ENCODE measurements around the gene SLC7A6OS. TPM values are rescaled to one million over a fixed set of nuclear protein-coding genes. Genes with fewer than 3 reads are reported as not detected.

The SLC7A6OS gene
- total RNA-seq, 1 donor from 2014 or later, result 14.2 TPM

DNA sequence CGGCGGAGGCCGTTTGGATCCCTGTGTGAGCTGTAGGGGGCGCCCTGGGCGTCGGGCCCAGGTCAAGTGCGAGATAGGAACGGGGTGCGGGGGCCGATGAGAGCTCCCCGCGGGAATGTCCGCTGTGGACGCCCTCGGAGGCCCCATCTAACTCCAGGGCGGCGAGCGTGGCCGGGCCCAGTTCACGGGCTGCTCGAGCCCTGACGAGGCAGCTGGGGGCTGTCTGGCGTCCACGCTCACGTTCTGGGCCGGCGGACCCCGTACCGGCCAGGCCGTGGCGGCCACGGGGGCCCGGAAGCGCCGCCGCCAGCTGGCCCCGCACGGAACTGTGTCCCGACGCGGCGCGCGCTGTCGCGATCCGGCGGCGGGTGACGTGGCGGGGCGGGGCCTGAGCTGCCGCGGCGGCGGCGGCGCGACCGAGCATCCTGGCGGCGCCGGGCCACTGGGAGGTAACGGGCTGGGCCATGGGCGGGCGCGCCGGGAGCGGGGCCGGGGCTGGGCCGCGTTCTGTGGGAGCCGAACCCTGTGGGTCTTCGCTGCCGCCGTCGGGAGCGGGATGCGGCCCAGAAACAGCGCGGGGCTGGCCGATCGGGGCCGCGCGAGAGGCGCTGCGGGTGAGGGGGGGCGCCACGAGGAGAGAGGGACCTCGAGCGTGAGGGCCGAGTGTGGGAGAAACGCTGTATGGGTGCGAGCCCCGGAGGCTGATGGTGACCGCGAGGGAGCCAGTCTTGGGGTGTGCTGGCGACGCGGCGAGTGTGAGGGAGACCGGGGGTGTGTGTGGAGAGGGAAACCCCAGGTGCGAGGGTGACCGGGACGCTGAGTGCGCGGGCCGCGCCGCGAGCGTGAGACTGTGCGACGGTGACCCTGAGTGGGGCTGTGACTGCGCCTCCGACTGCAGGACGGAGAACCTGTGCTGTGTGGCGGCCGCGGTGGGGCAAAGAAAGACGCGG, 46.3 kb downstream of the SLC7A6OS start, which contains the start of gene SLC7A6:
SLC7A6 (plus strand) TSS at position 399 of the 950 bp plus-strand sequence. CDS start 10,201 bp downstream, outside the sequence.
- intact Hi-C loops (cut with micrococcal nuclease), result loop anchor here (5.0 kb wide), 1 partner anchor 48 kb away; the partner anchor contains the start of genes PRMT7 and SLC7A6OS
- DNase-seq, result peak; percentile 89
- ATAC-seq, result peak; percentile 79

DNA sequence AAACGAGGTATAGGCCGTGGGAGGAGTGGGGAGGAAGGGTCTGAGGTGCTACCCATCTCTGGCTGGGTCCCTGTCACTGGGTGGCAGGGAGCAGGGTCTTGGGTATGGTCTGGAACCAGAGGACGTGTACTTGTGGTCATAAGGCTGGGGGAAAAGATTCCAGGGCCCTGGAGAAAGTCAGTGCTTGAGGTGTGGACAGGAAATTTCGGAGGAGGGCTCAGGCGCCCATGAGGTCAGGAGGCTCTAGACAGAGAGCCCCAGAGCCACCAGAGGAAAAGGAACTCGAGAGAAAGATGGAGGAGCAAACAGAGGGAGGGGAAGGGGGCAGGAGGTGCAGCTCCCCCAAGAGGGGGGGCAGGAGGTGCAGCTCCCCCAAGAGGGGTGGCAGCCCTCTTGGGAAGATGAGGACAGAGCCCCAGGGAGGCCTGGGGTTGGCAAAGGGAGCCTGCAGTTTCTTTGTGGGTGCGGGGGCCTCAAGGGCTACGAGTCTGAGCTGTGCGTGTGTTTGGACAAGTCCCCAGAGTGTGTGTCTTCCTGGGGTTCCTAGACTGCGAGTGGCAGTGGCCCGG, 47.1 kb downstream of the SLC7A6OS start:
- ATAC-seq, result no peak
- no peak for DNase-seq
- intact Hi-C loops (cut with micrococcal nuclease), result no loop called here

DNA sequence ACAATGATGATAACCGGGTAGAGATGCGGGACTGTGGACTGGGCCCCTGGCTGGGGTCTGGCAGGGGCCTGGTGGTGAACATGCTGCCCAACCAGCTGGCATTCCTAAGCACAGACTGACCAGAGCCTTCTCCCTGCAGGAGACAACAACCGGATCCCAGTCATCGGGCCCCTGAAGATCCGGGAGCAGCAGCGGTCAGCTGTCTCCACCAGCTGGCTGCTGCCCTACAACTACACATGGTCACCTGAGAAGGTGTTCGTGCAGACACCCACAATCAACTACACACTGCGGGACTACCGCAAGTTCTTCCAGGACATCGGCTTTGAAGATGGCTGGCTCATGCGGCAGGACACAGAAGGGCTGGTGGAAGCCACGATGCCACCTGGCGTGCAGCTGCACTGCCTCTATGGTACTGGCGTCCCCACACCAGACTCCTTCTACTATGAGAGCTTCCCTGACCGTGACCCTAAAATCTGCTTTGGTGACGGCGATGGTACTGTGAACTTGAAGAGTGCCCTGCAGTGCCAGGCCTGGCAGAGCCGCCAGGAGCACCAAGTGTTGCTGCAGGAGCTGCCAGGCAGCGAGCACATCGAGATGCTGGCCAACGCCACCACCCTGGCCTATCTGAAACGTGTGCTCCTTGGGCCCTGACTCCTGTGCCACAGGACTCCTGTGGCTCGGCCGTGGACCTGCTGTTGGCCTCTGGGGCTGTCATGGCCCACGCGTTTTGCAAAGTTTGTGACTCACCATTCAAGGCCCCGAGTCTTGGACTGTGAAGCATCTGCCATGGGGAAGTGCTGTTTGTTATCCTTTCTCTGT, 51.5 kb downstream of the SLC7A6OS start:
- ATAC-seq (peak; percentile 30), DNase-seq (peak; percentile 71)
- intact Hi-C loops (cut with micrococcal nuclease), result no loop called here

DNA sequence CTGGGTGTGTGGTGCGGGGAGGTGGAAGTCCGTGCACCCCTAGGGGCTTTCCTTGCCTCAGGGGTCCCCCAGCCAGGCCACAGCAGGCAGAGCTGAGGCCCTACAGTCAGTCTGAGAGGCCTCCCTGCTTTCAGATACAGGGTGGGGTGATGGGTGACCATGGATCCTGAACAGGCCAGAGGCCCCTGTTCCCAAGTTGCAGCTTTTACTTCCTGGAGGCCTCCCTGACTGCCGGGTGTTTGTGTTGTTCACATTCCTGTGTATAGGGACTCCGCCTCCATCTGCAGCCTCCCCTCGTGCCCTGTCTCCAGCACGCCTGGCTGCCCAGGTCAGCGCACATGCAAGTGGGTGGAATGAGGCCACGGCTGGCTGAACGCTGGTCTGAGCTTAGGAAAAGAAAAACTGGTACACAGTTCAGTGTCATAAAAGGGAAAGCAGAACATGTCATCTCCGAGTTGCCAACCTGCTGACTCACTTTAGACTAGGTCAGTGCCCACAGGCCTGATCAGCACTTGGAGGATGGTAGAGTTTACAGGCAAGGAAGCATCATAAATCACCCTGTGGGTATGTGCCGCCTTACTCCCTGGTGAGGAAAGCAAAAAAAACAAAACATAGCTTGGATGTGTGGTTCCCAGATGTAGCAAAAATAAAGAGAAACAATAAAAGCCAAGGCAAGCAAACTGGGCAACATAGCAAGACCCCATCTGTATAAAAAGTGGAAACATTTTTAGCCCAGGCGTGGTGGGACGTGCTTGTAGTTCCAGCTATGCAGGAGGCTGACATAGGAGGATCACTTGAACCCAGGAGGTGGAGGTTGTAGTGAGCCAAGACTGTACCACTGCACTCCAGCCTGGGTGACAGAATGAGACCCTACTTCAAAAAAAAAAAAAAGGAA, 52.6 kb downstream of the SLC7A6OS start:
- intact Hi-C loops (cut with micrococcal nuclease), result no loop called here
- DNase-seq (peak; percentile 59), ATAC-seq (peak; percentile 50)

DNA sequence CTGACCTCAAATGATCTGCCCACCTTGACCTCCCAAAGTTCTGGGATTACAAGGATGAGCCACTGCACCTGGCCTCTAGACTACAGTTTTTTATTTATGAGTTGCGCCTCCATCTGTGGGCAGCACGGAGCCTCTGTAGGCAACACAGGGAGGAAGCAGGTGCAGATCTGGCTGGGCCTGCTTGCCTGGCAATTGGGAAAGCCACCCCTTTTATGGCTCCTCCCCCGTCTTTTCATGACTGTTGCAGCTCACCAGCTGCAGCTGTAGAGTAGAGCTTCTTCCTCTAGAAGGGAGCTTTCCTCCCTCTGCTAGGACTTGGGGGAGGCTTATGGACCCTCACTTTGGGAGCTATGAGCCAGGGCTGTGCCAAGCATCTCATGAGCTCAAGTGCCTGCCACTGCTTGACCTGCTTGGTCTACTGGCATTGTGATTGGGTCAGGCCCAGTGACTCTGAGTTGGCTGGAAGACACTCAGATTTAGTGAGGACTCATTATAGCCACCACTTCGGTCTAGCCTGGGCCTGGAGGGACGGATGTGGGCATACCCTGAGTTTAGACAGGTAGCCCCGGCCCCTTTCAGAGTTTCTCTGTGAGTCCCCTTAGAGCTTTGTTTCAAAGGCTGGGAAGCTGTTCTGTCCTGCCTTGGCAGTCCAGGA, 53.4 kb downstream of the SLC7A6OS start:
- ATAC-seq (no peak), DNase-seq (no peak)
- intact Hi-C loops (cut with micrococcal nuclease), result no loop called here

DNA sequence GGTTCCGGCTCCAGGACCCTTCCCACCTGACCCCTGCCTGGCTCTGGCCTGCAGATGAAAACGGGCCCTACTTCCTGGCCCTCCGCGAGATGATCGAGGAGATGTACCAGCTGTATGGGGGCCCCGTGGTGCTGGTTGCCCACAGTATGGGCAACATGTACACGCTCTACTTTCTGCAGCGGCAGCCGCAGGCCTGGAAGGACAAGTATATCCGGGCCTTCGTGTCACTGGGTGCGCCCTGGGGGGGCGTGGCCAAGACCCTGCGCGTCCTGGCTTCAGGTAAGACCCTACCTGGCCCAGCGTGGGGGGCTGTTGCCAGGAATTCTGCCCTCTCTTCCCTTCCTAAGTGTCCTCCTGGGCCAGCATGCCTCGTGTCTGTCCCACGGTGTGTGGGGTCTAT, 55.0 kb downstream of the SLC7A6OS start:
- ATAC-seq (no peak), DNase-seq (no peak)
- intact Hi-C loops (cut with micrococcal nuclease), result no loop called here

DNA sequence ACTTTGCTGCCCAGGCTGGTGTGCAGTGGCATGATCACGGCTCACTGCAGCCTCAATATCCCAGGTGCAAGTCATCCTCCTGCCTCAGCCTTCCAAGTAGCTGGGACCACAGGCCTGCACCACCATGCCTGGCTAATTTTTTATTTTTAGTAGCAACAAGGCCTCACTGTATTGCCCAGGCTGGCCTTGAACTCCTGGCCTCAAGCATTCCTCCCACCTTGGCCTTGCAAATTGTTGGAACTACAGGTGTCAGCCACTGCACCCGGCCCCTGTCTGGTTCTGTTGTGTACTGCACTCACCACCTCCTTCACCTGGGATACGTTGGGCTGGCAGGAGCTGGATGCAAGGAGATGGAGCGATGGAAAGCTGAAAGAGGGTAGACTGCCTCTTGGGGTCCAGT, 57.0 kb downstream of the SLC7A6OS start:
- intact Hi-C loops (cut with micrococcal nuclease), result no loop called here
- no peak for DNase-seq
- ATAC-seq, result no peak

DNA sequence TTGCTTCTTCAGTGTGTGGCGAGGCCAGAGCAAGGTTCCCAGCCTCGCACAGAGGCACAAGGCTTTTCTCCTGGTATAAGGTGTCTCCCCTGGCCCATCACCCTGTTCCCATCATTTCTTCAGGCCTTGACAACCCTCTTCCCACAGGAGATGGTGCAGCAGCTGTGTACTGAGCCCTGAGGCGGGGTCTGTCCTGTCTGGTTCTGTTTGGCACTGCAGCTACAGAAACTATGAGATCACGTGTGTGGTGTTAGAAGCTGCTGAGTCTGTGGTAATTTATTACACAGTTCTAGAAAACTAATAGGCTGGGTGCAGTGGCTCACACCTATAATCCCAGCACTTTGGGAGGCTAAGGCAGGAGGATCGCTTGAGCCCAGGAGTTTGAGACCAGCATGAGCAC, 58.4 kb downstream of the SLC7A6OS start:
- DNase-seq, result no peak
- ATAC-seq, result peak; percentile 44
- intact Hi-C loops (cut with micrococcal nuclease), result no loop called here

DNA sequence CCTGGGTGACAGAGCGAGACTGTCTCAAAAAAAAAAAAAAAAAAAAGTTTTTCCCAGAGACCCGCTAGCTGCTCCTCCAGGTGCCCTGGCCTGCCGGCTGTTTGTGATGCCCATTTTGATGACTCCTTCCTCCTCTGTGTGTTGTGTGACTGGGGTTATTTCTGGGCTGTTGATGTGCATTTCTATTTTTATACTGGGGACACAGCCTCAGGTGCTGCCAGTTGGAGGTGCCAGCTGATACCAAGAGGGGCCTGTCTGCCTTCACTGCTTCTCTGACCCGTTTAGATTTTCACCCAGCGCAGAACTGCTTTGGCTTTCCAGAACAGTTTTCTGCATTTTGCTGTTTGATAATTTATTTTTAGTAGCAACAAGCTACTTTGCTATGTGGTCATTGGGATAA, 58.9 kb downstream of the SLC7A6OS start:
- intact Hi-C loops (cut with micrococcal nuclease), result no loop called here
- peak; percentile 67 for DNase-seq
- peak; percentile 87 for ATAC-seq

DNA sequence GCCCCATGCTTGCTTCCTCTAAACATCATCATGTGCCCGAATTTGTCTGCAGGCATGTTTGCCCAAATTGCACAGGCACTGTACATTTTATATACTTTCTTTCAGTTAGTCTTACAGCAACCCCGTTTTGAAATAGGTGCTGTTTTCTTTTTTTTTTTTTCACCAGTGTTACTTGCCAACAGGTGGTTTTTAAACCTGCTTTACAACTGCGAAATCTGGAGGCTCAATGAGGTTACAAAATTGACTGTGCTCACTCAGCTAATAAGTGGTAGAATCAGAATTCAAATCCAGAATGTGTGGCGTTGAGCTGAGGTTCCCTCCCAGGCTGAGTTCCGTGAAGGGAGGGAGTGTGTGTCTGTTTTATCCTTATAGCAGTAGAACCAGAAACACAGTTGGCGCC, 59.8 kb downstream of the SLC7A6OS start:
- no peak for DNase-seq
- ATAC-seq, result no peak
- intact Hi-C loops (cut with micrococcal nuclease), result no loop called here

DNA sequence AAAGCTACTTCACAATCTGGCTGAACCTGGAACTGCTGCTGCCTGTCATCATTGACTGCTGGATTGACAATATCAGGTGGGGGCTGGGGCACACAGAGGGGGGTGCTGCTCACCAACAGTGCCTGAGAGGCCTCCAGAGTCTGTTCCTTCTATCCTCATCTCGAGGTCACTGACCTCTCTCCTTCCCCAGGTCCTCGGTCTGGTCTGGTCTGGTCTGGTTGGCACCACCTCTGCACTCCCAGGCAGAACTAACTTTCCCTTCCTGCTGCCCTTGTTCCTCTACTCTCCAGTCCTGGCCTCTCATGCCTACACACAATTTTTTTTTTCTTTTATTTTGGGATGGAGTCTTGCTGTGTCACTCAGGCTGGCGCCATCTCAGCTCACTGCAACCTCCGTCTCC, 61.4 kb downstream of the SLC7A6OS start:
- intact Hi-C loops (cut with micrococcal nuclease), result no loop called here
- ATAC-seq, result no peak
- no peak for DNase-seq

Other genes starting within 250 kb of the SLC7A6OS start
- 24.7 TPM for gene NFATC3, start 225.6 kb downstream of the SLC7A6OS start, total RNA-seq
- gene ESRP2, start 74.8 kb downstream of the SLC7A6OS start, total RNA-seq, result 0.87 TPM
- gene PLA2G15, start 65.6 kb downstream of the SLC7A6OS start, total RNA-seq, result 33.8 TPM
- 38.2 TPM for gene SLC7A6, start 46.4 kb downstream of the SLC7A6OS start, total RNA-seq
- gene PRMT7, start 73 bp upstream of the SLC7A6OS start, total RNA-seq, result 30.9 TPM
- gene SMPD3, start 137.6 kb upstream of the SLC7A6OS start, total RNA-seq, result 1.2 TPM
- 7.9 TPM for gene ZFP90, start 228.3 kb upstream of the SLC7A6OS start, total RNA-seq